ENCODE measurements around the gene ZIC1.

GRCh38 chr3:147360051-147360439 lies 49.1 kb upstream of the ZIC1 start:
- no peak for TF ChIP-seq ZNF23 (tag by site-specific recombination; IDR thresholded peaks at IDR 0.05; ENCODE audit: borderline replicate concordance)
- no peak for TF ChIP-seq CTCF (tag by site-specific recombination; IDR thresholded peaks at IDR 0.05)
- no peak for TF ChIP-seq AEBP2 (tag by site-specific recombination; IDR thresholded peaks at IDR 0.05; ENCODE audit: borderline replicate concordance)
- no peak for TF ChIP-seq PRDM2 (tag by site-specific recombination; IDR thresholded peaks at IDR 0.05; ENCODE audit: borderline replicate concordance)
- TF ChIP-seq ZNF223 (tag by site-specific recombination; IDR thresholded peaks at IDR 0.05), result no peak
- TF ChIP-seq, protein P1, sequence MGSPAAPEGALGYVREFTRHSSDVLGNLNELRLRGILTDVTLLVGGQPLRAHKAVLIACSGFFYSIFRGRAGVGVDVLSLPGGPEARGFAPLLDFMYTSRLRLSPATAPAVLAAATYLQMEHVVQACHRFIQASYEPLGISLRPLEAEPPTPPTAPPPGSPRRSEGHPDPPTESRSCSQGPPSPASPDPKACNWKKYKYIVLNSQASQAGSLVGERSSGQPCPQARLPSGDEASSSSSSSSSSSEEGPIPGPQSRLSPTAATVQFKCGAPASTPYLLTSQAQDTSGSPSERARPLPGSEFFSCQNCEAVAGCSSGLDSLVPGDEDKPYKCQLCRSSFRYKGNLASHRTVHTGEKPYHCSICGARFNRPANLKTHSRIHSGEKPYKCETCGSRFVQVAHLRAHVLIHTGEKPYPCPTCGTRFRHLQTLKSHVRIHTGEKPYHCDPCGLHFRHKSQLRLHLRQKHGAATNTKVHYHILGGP (tag by site-specific recombination; IDR thresholded peaks at IDR 0.05), result no peak
- no peak for TF ChIP-seq ZNF24 (tag by site-specific recombination; IDR thresholded peaks at IDR 0.05)

Data from HEK293 (cell line).